Parathyroid adenoma (tissue), 2 donors: ENCODE results near the gene KCNK18.

ENCODE experiments used
- H2AFZ ChIP-seq: fragments of 300-600 bp; sonication (generic); one replicate; pipeline ENCODE4 v1.7.0; 2017; ENCODE audit warnings: antibody characterized with exemption, mild to moderate bottlenecking
- H3K27ac ChIP-seq: fragments of 300-600 bp; sonication (generic); one replicate; pipeline ENCODE4 v1.7.0; 2017
- H3K27me3 ChIP-seq: fragments of 300-600 bp; sonication (generic); one replicate; pipeline ENCODE4 v1.7.0; 2017; ENCODE audit warnings: low read length; ENCODE audit not compliant: control insufficient read depth, insufficient read depth
- H3K36me3 ChIP-seq: fragments of 300-600 bp; sonication (generic); one replicate; pipeline ENCODE4 v1.7.0; 2017; ENCODE audit warnings: low read length; ENCODE audit not compliant: control insufficient read depth, insufficient read depth
- H3K4me1 ChIP-seq: fragments of 300-600 bp; sonication (generic); one replicate; pipeline ENCODE4 v1.7.0; 2017; ENCODE audit warnings: control low read depth
- H3K4me2 ChIP-seq: fragments of 300-600 bp; sonication (generic); one replicate; pipeline ENCODE4 v1.7.0; 2017; ENCODE audit warnings: low read length
- H3K4me3 ChIP-seq: fragments of 300-600 bp; sonication (generic); one replicate; pipeline ENCODE4 v1.7.0; 2017; ENCODE audit warnings: low read depth, low read length
- H3K79me2 ChIP-seq: fragments of 300-600 bp; sonication (generic); one replicate; pipeline ENCODE4 v1.7.0; 2017; ENCODE audit warnings: control low read depth
- H3K9ac ChIP-seq: fragments of 300-600 bp; sonication (generic); one replicate; pipeline ENCODE4 v1.7.0; 2017; ENCODE audit warnings: mild to moderate bottlenecking
- H3K9me3 ChIP-seq: fragments of 300-600 bp; sonication (generic); one replicate; pipeline ENCODE4 v1.7.0; 2017; ENCODE audit warnings: low read length; ENCODE audit not compliant: control insufficient read depth
- TF ChIP-seq, protein P1 (sequence below): fragments of 300-600 bp; sonication (generic); IDR thresholded peaks from one replicate; pipeline ENCODE4 v1.7.0; 2017; ENCODE audit warnings: antibody characterized with exemption, mild to moderate bottlenecking
- donor health status: primary hyperparathyroidism.

Gene KCNK18

DNA sequence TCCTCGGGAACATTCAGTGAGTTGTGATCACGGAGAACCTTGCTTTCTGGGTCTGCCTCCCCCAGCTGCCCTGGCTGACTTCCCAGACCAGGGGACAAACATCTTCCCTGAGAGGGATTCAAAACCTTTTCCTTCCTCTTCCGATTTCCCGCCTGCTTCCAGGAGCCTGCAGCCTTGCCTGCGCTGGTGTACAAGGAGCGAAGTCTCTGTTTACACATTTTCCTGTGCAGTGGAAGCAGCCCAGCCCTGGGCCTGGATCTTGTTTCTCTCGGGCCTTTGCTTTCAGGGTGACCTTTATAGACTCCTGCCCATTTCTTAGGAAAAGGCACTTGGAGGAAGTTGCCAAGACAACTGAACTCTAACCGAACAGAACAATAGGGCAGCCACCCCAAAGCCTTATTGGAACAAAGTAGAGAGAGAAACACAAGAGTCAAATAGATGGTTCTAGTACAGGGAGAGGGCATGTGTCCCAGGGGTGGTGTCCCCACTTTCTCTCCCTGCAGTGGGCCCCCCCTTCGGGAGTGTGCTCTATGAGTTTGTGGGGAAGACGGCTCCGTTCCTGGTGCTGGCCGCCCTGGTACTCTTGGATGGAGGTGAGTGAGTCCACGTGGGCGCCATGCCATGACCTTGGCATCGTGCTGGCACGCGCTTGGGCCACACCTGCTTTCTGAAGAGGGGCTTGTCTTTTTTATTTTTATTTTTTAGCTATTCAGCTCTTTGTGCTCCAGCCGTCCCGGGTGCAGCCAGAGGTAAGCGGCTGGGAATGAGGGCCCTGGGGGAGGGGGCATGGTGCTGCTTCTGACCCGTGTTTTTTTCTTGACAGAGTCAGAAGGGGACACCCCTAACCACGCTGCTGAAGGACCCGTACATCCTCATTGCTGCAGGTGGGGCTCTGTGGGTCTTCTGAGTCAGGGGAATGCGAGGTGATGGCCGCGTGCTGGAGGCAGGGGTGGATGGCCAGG is 57.8 kb downstream of the KCNK18 start:
- H3K27ac ChIP-seq: no peak overlapping the region
- H3K4me1 ChIP-seq: no peaks in the 10 kb centered on the region
- H2AFZ ChIP-seq: no peak overlapping the region
- TF ChIP-seq, protein P1, sequence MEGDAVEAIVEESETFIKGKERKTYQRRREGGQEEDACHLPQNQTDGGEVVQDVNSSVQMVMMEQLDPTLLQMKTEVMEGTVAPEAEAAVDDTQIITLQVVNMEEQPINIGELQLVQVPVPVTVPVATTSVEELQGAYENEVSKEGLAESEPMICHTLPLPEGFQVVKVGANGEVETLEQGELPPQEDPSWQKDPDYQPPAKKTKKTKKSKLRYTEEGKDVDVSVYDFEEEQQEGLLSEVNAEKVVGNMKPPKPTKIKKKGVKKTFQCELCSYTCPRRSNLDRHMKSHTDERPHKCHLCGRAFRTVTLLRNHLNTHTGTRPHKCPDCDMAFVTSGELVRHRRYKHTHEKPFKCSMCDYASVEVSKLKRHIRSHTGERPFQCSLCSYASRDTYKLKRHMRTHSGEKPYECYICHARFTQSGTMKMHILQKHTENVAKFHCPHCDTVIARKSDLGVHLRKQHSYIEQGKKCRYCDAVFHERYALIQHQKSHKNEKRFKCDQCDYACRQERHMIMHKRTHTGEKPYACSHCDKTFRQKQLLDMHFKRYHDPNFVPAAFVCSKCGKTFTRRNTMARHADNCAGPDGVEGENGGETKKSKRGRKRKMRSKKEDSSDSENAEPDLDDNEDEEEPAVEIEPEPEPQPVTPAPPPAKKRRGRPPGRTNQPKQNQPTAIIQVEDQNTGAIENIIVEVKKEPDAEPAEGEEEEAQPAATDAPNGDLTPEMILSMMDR: no peak
- H3K4me2 ChIP-seq: no peak overlapping the region
- no peaks in the 10 kb centered on the region for H3K79me2 ChIP-seq
- H3K9ac ChIP-seq: no peak overlapping the region
- no peaks in the 10 kb centered on the region for H3K27me3 ChIP-seq
- H3K4me3 ChIP-seq: no peak overlapping the region
- no peaks in the 10 kb centered on the region for H3K36me3 ChIP-seq
- no peaks in the 10 kb centered on the region for H3K9me3 ChIP-seq

- Histone ChIP-seq H3K9me3 (no peaks in the 10 kb centered on the region), H3K27ac (no peak overlapping the region)
Measured at GRCh38 chr10:117255835-117256460, 58.7 kb downstream of the KCNK18 start.

GRCh38 chr10:117256910-117257309 is 59.6 kb downstream of the KCNK18 start:
- Histone ChIP-seq H2AFZ (no peak overlapping the region), H3K36me3 (no peaks in the 10 kb centered on the region), H3K27me3 (no peaks in the 10 kb centered on the region), H3K4me1 (no peaks in the 10 kb centered on the region), H3K27ac (no peak overlapping the region), H3K4me2 (no peak overlapping the region), H3K9me3 (no peaks in the 10 kb centered on the region), H3K4me3 (no peak overlapping the region), H3K79me2 (no peaks in the 10 kb centered on the region), H3K9ac (no peak overlapping the region)
- TF ChIP-seq, protein P1: no peak

More at GRCh38 chr10:117255835-117256460, 58.7 kb downstream of the KCNK18 start:
- no peak overlapping the region for H3K4me2 ChIP-seq
- H3K36me3 ChIP-seq: no peaks in the 10 kb centered on the region
- no peaks in the 10 kb centered on the region for H3K4me1 ChIP-seq
- H2AFZ ChIP-seq: no peak overlapping the region
- H3K4me3 ChIP-seq: no peak overlapping the region
- no peak overlapping the region for H3K9ac ChIP-seq
- no peaks in the 10 kb centered on the region for H3K79me2 ChIP-seq
- TF ChIP-seq, protein P1: no peak
- no peaks in the 10 kb centered on the region for H3K27me3 ChIP-seq

GRCh38 chr10:117257721-117258120 is 60.4 kb downstream of the KCNK18 start:
- Histone ChIP-seq H2AFZ (no peak overlapping the region), H3K4me2 (no peak overlapping the region), H3K79me2 (no peaks in the 10 kb centered on the region), H3K4me1 (no peaks in the 10 kb centered on the region), H3K36me3 (no peaks in the 10 kb centered on the region), H3K27ac (no peak overlapping the region), H3K27me3 (no peaks in the 10 kb centered on the region), H3K4me3 (no peak overlapping the region), H3K9ac (no peak overlapping the region), H3K9me3 (no peaks in the 10 kb centered on the region)
- TF ChIP-seq, protein P1: no peak
